ENCODE data around the gene TMEM121.

- TF ChIP-seq CTCF (optimal IDR thresholded peaks at IDR 0.05 in 1 of 3, IDR thresholded peaks at IDR 0.05 in 1 of 3, conservative IDR thresholded peaks at IDR 0.05 in 1 of 3; ENCODE audit: extremely low read depth in 1 of 3, insufficient read depth in 2 of 3, low read length in 3 of 3) (no peak), EZH2 (IDR thresholded peaks at IDR 0.05; ENCODE audit: low read length) (peak; percentile 82)
These were observed 40.0 kb upstream of the TMEM121 start, which contains the start of gene CRIP1 for GRCh38 chr14:105486163-105486973.

Data from keratinocyte (primary cell).